T-helper 9 cell (primary cell): Measurements from ENCODE around the gene BCL2L13.
A peak's percentile ranks its signal among the peaks of the same experiment; 100 is the strongest.
"Not testable (repeated sequence)": the region's sequence is repeated elsewhere in the genome, so short reads cannot be mapped to it uniquely, and the experiment has no call there.

ENCODE experiments used
- DNase-seq: peaks from one replicate; pipeline ENCODE4 v3.0.0-alpha.2; 2020
- total RNA-seq, 2 donors: gene quantifications; one replicate each; lab custom pipeline; 2026; lab: John Stamatoyannopoulos, UW

BCL2L13 gene
- total RNA-seq = 39.8 to 72.7 reads per million in 2 donors

DNA sequence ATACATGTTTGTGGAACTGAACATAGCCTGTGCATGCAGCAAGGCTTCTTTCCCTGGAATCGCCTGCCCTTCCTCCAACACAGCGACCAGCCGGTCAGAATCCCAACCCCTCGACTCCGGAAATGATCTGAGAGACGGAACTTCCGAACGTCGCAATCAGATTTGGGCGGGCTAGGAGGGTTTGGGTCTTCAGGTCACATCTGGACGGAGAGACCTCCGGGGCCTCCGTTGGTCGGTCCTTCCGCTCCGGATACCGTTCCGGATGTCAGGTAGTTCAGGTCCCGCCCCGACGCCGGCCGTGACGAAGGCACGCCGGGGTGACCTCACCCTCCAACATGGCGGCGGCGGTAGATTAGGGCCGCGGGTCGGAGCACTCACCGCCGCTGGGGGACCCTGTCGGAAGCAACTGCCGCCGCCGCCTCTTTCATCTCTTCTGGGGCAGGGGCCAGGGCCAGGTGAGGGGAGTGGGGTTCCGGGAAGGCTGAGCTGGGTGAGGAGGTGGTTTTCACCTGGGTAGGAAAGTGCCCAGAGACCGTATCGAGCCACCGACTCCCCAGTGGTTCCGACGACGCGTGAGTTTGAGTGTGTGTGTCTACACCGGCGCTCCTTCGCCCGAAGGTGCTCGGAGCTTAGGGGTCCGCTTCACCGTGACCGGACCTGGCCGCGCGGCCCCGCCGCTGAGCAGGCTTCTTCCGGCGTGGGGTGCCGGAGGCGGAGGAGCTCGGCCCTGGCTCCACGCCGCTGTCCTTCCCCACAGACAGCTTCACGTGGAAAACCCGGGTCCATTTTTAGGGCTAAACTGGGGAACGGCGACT is at the start of gene BCL2L13:
BCL2L13 (plus strand) TSS at position 326 of the 815 bp plus-strand sequence. CDS start 16,955 bp downstream, outside the sequence.
- peak; percentile 82 for DNase-seq

DNA sequence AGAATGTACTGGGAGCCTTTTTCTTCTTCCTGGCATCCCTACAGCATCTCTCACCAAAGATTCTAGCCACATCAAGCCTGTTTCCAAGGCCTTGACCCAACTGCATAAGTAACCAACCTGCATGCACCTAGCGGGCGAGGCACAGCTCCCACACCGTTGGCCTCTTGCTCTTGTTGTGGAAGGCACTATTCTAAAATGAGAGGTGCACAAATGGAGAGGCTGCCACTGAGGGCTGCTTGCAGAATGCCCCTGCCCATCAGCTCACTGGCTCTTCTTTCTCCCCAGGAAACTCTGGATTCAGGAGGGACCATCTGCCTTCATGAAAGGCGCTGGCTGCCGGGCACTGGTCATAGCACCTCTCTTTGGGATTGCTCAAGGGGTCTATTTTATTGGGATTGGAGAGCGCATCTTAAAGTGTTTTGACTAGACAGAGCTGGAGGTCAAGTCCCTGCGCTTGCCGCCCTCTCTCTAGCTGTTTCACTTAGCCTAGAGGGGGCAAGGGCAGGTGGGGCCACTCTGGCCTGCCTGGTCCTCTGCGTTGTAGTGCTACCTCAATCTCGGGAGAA is 48.7 kb upstream of the BCL2L13 start:
- no peak for DNase-seq

- DNase-seq = no peak
These were observed 48.0 kb upstream of the BCL2L13 start for GRCh38 chr22:17590586-17590985.

GRCh38 chr22:17592201-17592600 is 46.4 kb upstream of the BCL2L13 start:
- no peak for DNase-seq

DNA sequence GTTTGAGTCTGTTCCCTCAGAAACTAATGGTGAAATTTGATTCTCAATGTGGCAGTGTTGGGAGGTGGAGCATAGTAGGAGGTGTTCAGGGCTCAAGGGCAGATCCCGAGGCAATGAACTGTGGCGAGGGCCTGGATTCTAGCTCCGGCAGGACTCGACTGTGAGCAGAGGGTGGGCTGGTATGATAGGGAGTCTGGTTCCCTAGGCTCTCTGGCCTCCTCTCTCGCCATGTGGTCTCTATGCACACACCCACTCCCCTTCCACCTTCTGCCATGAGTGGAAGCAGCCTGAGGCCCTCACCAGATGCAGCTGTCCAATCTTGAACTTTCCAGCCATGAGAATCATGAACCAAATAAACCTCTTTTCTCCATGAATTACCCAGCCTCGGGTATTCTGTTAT is 42.3 kb upstream of the BCL2L13 start:
- DNase-seq = no peak

DNA sequence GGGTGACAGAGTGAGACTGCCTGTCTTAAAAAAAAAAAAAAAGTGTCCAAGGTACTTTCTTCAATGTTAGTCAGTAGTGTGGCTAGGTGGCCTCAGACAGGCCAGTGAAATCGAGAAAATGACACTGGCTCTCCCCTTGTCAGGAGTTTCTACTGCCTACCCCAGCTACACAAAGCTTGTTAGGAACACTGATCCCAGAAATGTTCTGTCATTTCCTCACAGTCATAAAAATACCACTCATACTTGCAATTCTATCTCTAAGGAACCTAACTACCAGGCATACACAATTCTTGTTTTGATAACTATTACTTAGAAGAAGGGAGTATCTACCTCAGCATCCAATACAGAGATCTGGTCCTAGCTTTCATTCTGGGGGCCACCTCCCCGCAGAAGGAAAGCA is 41.3 kb upstream of the BCL2L13 start:
- DNase-seq = no peak

- DNase-seq = no peak
These were observed 40.2 kb upstream of the BCL2L13 start for GRCh38 chr22:17598318-17598717.

GRCh38 chr22:17601031-17601430 is 37.5 kb upstream of the BCL2L13 start:
- DNase-seq = no peak

GRCh38 chr22:17603668-17604067 is 34.9 kb upstream of the BCL2L13 start:
- no peak for DNase-seq

DNA sequence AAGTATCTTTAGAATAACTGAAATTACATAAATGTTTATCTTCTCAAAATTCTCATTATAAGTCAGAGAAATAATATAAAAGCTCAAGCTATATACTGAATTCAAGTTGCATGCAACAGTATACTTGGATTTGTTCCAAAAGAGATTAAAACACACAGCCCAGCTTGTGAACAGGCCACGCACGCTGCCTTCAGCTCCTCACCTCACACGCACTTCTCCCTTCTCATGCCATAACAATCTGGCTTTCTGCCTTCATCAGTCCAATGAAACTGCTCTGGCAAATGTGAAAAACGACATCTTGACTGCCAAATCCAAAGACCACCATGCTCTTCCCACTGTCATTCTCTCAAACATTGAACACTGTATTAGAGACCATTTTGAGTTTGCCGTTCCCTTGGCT is 32.1 kb upstream of the BCL2L13 start:
- no peak for DNase-seq

GRCh38 chr22:17607891-17608521 is 30.6 kb upstream of the BCL2L13 start:
- no peak for DNase-seq

DNA sequence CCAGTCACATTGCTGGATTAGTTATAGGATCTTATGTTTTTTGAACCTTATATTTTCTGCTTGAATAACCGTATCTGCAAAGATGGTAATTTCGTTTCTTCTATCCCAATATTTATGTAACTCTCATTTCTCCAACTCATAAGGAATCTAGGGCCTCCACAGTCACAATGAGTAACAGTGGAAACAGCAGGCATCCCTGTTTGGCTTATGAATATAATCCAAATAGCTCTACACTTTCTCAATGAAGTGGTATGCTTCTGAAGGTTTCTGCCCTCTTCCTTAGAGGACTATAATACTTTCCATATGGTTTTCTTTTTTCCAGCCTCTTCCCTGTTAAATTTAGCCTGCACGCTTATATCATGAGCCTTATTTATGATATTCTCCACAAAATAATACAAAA is 26.5 kb upstream of the BCL2L13 start:
- DNase-seq = no peak

DNA sequence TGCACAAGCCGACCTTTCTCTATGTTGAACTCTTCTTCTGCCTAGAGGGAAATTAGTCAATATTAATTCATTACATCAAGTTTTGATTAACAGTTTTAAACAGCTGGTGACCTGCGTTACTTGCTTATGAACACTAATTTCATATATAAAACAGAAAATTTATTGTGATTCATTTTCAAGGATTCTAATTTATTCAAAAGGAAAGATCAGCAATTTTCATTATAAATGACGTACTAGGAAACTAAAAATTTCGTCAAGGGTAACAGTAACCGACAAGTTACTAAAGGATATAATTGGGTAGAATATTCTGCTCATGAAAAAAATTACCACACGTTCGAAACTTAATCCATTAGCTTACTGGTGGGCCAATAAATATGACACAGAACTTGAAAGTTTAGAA is 25.3 kb upstream of the BCL2L13 start:
- no peak for DNase-seq

- DNase-seq = no peak
These were observed 10.6 kb upstream of the BCL2L13 start for GRCh38 chr22:17627961-17628405.

DNA sequence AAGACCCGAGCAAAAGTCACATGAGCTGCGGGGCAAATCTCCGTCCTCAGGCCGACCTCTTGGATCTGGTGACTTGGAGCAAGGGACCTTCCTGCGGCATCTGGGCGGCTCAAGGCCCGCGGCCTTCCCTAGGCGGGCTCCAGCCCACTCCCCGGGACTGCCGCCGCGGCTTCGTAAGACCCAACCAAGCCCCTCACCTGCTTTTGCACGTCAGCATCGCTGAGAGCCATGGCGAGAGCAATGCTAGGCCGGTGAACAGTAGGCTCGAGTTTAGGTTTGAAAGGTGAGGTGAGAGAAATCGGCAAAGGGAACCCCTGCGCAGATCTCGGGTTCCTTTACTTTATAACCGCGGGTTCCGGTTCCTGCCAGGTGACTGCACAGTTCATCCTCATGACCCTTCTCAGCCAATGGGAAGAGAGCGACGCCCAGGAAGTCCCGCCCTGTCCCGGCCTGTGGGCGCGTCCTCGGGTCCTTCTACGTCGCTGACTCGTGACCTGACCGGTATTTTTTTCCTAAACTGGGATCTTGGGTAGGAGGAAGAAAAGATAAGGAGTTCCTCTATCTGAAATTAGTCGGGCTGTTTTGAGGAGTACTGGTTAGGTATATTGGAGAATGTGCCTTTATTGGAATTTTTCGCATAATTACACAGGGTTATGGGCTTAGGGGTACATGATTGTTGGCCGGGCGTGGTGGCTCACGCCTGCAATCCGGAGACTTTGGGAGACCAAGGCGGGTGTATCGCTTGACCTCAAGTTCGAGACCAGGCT is 10.0 kb upstream of the BCL2L13 start, which contains the start of gene ATP6V1E1:
ATP6V1E1 (minus strand) TSS at position 344 of the 767 bp plus-strand sequence; CDS start at position 230, 114 bp downstream.
- peak; percentile 92 for DNase-seq

DNA sequence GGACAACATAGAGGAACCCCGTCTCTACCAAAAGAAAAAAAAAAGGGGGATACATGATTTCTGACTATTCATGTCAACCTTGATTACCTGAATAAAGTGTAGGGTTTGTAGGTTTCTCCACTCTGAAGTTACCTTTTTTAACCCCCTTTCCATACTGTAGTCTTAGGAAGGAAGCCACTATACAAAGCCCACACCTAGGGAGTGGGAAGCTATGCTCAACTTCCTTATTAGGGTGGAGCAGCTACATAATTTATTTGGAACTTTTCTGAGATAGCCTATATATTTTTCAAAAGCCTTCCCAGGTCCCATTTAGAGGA is 9.4 kb upstream of the BCL2L13 start:
- DNase-seq = no peak

DNA sequence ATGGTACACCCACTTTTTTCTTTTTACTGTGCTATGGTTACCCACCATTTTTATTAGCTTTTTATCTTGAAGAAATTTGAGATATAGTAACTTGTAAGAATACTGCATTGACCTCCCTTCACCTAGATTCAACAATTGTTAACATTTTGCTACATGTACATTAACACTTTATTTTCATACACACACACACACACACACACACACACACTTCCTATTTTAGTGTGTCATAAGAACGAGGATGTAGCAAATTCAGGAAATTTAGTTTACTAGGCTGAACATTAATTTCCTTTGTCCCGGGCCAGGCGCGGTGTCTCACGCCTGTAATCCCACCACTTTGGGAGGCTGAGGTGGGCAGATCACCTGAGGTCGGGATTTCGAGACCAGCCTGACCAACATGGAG is 8.9 kb upstream of the BCL2L13 start:
- DNase-seq = no peak

- no peak for DNase-seq
These were observed 7.4 kb upstream of the BCL2L13 start for GRCh38 chr22:17631076-17631565.

- DNase-seq = no peak
These were observed 5.2 kb upstream of the BCL2L13 start for GRCh38 chr22:17633217-17633997.

DNA sequence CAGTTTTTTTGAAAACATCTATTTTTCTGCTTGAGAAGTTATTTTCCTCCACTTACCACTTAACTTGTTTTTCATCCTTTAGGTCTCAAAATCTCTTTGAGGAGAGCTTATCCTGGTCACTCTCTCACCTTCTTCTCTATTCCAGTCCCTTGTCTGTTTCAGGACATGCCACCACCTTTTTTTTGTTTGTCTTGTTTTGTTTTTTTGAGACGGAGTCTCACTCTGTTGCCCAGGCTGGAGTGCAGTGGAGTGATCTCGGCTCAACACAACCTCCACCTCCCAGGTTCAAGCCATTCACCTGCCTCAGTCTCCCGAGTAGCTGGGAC is 4.6 kb upstream of the BCL2L13 start:
- DNase-seq = no peak

DNA sequence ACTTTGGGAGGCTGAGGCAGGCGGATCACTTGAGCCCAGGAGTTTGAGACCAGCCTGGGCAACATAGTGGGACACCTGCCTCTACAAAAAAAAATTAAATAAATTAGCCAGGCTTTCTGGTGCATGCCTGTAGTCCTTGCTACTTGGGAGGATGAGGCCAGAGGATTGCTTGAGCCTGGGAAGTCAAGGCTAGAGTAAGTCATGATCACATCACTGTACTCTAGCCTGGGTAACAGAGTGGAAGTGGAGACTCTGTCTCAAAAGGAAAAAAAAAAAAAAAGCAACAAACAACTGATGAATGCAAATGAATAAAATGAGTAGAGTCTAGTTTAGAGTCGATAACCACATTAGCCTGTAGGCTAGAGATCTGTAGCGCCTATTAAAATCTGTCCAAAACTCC is 3.9 kb upstream of the BCL2L13 start:
- no peak for DNase-seq

GRCh38 chr22:17636850-17637249 is 1.7 kb upstream of the BCL2L13 start:
- not testable (repeated sequence) for DNase-seq
